GM18868 (cell line): ENCODE measurements around the gene ADIRF.
"Not testable (repeated sequence)": the region's sequence is repeated elsewhere in the genome, so short reads cannot be mapped to it uniquely, and the experiment has no call there.

Source experiments
- ATAC-seq: cut with Tn5 transposase; IDR thresholded peaks from one replicate; pipeline ENCODE4 v1.9.1; 2021; ENCODE audit warnings: mild to moderate bottlenecking, moderate library complexity; ENCODE audit not compliant: unreplicated experiment

ADIRF gene

DNA sequence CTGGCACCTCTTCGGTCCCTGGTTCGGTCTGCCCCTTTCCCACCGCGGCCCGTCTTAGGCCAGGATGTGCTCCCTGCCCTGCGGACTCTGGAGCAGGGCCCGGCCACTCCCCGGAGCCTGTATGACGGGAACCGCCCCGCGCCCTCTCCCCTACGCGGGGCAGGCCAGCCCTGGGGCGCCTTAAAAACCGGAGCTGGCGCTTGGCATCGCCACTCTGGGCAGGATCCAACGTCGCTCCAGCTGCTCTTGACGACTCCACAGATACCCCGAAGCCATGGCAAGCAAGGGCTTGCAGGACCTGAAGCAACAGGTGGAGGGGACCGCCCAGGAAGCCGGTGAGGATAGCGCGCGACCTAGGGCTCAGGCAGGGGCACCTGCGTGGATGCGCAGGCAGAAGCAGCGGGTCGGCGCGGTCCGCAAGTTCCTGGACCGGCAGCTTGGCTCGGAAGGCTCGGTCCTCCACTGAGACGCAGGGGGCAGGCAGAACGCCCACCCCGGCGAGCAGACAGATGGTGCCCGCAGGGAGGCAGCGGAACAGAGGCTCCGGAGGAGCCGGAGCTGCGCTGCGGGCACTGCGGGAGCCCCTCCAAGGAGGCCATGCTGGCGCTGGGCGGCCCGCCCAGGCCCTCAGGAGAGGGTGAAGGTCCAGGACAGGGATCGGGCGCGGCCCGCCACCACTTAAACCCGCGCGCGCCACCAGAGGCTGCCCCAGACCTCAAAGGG, at the start of gene ADIRF:
ADIRF (plus strand) TSS at position 212 of the 723 bp plus-strand sequence; CDS start at position 275, 63 bp downstream.
- ATAC-seq: no peak

DNA sequence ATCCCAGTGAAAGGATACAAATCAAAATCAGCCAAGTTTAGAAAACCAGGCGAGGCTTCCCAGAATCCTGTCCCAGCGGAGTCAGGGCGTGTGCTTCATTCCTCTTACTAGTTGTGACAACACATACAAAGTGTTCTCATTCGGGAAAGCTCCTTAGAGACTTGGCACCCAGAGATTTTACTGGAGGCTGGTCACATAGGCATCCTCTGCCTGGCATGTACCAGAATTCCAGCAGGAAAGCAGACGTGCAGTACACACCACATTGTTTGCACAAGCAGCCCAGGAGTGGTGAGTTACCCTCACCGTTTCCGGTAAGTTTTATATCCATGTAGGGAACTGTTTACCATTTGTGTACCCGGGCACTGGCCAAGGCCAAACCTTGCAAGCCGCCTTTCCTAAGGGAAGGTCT, 45.7 kb upstream of the ADIRF start:
- no peak for ATAC-seq

DNA sequence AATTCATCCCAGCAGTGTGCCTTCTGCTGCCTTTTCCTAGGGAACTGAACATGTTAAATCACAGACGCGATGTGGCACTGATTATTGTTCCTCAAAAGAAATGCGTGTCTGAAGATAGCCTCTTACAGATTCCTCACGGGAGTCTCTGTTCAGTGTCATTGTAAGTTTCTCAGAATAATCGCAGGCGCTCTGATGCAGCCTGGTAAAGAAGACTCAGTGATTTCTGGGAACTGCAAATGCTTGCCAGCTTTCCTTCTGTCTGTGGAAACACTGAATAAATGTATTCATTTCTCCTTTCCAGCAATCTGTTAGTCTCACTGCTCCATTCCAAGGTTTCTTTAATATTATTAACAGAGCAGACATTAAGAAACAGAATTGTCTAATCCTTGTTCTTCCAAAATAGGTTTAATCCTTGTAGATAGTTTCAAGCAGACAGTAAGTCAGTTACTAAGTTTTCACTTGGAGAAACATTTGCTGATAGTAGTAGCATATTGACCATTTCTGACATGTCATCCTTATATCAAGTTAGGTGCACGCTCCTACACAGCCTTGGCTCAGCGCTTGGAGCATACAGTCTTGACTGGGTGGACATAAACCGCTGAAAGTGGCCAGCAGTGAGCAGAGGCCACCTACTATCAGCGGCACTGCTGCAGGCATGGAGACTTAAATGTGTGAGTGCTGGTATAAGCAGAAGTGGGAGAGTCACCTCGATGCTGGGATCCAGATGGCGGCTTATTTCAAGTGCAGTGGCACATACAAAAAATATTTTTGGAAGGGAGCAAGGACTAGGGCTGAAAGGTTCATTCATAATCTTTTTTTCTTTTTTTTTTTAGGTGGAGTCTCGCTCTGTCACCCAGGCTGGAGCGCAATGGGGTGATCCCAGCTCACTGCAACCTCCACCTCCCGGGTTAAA, 38.6 kb upstream of the ADIRF start:
- ATAC-seq: no peak

DNA sequence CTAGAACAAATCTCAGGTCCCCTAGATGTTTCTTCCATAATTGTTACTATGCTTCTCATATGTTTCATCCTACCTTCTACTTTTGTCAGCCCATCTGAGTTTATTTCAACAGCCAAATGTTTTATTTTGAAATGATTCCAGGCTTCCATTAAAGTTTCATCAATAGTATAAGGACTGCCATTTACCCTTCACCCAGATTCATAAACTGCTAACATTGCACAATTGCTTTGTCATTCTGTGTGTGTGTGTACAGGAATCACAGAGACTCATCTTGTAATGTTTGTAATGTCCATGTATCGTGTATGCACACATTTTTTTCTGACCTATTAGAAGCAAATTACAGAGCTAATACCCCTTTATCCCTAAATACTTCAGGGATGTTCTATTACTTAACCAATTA, 36.4 kb upstream of the ADIRF start:
- no peak for ATAC-seq

DNA sequence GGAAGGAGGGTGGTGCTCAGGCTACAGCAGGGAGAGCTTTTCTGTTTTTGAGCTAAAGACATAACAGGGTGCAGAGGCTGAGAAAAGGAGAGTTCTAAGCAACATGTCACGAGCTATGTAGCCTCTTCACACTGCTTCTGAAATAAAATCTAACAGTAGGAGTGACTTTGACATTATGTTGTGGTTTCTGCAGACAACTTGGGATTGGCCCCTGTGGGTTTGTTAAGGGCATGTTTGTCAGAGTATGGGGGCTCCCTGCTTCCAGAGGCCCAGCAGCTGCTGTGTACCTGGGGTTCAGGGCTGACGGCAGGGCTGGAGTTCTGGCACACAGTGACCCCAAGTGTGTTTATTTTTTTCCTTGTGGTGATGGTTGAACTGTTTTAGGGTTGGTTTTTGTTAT, 35.6 kb upstream of the ADIRF start:
- no peak for ATAC-seq

DNA sequence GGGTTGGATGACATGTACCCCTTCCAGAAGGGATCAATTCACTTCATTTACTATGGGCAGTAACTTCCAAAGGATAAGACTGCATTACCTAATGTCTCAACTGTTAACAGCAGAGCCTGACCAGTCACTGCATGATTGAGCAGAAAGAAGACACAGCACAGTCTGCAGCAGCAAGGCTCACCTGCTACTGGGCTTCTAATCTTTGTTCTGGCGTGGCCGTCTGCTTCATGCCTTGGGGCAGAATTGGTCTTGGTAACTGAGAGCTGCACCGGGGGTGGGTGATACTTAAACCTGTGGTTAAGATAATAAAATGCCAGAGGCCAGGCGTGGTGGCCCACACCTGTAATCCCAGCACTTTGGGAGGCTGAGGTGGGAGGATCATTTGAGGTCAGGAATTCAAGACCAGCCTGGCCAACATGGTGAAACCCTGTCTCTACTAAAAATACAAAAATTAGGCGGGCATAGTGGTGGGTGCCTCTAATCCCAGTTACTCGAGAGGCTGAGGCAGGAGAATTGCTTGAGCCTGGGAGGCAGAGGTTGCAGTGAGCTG, 34.0 kb upstream of the ADIRF start:
- not testable (repeated sequence) for ATAC-seq

GRCh38 chr10:86936661-86937501, 31.4 kb upstream of the ADIRF start:
- ATAC-seq: no peak

DNA sequence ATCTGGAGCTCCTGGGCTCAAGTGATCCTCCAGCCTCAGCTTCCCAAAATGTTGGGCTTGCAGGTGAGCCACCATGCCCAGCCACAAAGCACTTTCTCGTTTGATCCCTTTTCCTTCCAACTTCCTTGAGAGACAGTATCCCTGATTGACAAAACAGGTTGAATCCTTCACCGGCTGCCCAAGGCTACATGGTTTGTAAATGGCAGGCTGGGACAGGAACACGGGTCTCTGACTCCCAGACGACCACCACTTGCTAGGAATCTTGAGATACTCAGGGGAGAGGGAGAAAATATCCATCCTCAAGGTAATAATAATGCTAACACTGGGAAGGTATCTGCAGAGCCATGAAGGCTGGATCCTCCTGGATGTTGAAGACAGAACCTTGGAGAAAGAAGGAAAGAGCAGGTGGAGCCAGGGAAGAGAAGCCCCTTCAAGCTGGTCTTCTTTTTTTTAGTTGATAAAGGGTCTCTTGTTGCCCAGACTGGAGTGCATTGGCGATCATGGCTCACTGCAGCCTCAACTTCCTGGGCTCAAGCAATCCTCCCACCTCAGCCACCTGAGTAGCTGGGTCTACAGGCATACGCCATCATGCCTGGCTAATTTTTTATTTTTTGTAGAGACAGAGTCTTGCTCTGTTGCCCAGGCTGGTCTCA, 30.7 kb upstream of the ADIRF start:
- no peak for ATAC-seq

DNA sequence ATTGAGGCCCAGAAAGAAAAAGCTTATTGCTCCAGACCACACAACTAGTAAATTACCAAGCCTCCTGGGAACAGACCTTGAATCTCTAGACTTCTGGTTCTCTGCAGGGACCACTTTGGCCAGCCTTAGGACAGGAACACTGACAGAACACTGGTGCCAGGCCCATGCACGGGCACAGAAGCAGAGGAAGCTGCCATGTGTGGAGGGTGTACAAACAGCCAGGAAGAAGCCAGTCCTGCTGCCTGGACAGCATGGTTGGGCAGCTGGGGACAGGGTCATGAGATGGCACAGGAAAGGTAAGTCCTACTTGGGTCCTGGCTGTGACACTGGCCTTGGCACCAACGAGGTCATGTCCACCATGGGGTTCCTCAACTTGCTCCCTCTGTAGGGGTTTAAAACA, 30.0 kb upstream of the ADIRF start:
- no peak for ATAC-seq

GRCh38 chr10:86940076-86940475, 28.2 kb upstream of the ADIRF start:
- ATAC-seq: not testable (repeated sequence)

- no peak for ATAC-seq
These were observed 27.6 kb upstream of the ADIRF start for GRCh38 chr10:86940677-86941076.

GRCh38 chr10:86941426-86941825, 26.9 kb upstream of the ADIRF start:
- ATAC-seq: no peak

- ATAC-seq: no peak
These were observed 26.3 kb upstream of the ADIRF start for GRCh38 chr10:86941991-86942421.

DNA sequence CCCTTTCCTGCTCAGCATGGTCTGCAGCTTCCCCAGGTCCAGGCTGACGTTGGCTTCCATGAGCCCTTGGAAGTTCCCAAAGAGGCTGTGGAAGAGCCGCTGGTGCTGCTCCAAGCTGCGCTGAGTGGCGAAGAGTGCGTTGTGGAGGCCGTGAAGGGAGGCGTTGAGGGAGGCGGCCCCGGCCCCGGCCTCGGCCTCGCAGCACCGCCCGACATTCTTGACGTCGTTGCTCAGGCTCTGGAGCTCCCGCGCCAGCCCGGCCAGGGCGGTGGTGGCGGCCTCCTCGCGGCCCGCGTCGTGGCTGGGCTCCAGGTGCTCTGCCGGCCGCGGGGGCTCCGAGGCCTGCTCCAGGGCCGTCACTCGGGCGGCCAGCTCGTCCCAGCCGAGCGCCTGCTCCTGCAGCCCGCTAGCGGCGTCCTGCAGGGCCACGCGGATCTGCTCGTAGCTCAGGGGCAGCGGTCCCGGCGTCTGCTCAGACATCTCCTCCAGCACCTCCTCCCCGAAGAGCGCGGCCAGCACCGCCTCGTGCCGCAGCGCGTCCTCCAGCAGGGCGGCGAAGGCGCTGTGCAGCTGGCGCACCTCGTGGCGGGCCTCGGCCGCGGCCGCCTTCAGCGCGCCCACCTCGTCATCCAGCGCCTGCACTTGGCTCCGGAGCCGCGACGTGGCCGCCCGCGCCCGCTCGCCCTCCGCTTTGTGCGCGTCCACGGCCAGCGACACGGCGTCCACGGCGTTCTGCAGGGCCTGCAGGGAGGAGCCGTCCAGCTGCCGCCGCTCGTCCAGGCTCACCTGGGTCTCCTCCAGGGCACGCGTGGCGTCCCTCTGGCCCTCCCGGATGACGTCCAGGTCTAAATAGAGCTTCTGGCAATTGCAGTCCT, 25.6 kb upstream of the ADIRF start:
- ATAC-seq: no peak

GRCh38 chr10:86943316-86944030, 24.8 kb upstream of the ADIRF start:
- no peak for ATAC-seq

GRCh38 chr10:86944031-86944419, 24.3 kb upstream of the ADIRF start:
- ATAC-seq: no peak

- ATAC-seq: no peak
These were observed 23.8 kb upstream of the ADIRF start for GRCh38 chr10:86944471-86944870.

- no peak for ATAC-seq
These were observed 23.4 kb upstream of the ADIRF start for GRCh38 chr10:86944907-86945306.
